Activated effector memory CD4-positive, alpha-beta T cell treated with anti-CD3 and anti-CD28 coated beads, Interleukin-2, amount 50 U/mL, for 16 hours (primary cell): ENCODE measurements around the gene PARP14.
"Not testable (repeated sequence)": the region's sequence is repeated elsewhere in the genome, so short reads cannot be mapped to it uniquely, and the experiment has no call there.

Source experiments
- DNase-seq: peaks from one replicate; pipeline ENCODE4 v3.0.0-alpha.2; 2020

The PARP14 gene

DNA sequence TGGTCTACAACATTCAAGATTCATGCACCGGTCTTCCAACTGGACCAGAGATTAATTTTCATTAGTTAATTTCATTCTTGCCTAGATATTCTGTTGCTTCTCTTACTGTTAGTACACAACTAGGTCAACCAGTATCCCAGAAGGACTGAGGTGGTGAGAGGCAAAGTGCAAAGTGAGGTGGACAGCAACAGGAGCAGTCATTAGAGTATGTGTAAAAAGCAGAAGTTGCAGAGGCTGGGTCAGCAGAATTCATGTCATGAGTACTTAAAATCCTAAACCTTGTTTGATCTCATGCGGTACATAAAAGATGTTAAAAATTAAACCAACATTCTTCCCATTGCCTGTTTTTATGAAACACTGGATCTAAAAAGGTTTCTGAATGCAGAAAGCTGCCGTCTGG, 46.7 kb downstream of the PARP14 start:
- DNase-seq, result no peak

DNA sequence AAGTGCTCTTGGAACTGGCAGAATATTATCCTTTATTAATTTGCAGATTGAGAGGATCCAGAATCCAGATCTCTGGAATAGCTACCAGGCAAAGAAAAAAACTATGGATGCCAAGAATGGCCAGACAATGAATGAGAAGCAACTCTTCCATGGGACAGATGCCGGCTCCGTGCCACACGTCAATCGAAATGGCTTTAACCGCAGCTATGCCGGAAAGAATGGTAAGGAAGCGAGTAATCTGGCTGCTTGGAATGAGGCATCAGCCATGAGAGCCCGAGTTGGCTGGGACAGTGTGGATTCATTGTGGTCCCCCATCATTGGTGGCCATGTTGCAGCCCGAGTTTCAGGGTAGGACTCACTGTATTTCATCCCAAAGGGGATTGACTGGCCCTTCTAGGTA, 47.1 kb downstream of the PARP14 start:
- no peak for DNase-seq

DNA sequence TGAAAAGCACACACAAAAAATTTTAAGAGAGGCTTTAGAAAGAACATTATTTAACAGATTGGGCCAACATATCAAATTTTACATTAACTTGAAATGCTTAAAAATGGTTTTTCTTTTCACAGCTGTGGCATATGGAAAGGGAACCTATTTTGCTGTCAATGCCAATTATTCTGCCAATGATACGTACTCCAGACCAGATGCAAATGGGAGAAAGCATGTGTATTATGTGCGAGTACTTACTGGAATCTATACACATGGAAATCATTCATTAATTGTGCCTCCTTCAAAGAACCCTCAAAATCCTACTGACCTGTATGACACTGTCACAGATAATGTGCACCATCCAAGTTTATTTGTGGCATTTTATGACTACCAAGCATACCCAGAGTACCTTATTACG, 47.5 kb downstream of the PARP14 start:
- DNase-seq, result no peak

DNA sequence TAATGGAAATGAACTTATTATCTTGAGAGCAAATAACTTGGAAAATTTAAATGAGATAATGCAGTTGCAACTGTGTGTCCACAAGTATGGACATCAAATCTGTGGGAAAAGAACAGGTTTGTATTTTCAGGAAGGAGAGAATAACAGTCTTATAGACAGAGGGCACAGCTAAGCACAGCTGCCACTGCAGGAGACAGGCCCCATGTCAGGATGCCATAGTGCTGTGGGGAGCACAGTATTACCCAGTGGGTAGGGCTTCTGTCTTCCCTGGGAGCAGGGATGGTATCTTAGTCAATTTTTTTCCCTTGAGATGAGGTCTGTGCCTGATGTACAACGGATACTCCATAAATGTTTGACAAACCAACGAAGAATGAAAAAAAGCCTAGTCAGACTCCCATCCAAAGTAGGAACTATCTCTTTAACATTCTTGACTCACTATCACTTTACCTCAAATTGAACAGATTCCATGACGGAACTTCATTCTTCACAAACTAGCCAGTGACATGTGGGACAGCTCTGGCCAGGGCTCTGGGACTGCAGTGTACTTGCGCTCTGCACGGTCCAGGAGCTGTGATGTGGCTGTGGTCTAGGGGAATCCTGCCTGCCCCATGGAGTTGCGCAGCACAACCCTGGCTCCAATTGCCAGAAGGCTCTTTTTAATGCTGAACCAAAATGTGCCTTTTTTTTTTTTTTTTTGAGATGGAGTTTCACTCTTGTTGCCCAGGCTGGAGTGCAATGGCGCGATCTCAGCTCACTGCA, 48.3 kb downstream of the PARP14 start:
- DNase-seq, result no peak

DNA sequence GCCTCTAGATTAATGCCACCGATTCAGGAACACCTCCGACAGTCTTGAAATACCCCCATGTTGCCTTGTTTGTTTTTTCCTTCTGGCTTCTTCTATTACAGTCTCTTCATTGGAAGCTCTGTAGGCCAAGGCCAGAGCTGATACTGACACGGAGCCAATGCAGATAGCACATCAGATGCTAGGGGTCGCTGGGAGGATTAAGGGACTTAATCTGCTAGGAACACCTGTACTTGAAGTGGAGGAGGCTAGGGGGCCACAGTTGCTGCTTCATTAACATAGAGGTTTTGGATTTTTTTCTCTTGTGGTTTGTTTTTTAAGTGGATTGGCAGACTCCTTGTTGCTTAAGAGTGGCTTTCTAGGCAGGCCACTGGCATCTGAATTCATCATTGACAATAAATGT, 49.6 kb downstream of the PARP14 start:
- no peak for DNase-seq

DNA sequence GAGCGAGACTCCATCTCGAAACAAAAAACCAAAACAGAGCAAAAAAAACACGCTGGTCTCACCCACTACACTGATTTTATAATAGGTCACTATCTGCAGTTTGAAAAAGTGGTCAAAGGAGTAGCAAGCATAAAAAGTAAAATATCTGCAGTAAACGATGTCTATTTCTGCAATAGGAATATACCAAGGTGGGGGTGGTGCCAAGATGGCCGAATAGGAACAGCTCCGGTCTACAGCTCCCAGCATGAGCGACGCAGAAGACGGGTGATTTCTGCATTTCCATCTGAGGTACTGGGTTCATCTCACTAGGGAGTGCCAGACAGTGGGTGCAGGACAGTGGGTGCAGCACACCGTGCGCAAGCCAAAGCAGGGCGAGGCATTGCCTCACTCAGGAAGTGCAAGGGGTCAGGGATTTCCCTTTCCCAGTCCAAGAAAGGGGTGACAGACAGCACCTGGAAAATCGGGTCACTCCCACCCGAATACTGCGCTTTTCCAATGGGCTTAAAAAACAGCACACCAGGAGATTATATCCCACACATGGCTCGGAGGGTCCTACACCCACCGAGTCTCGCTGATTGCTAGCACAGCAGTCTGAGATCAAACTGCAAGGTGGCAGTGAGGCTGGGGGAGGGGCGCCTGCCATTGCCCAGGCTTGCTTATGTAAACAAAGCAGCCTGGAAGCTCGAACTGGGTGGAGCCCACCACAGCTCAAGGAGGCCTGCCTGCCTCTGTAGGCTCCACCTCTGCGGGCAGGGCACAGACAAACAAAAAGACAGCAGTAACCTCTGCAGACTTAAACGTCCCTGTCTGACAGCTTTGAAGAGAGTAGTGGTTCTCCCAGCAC, 52.3 kb downstream of the PARP14 start:
- not testable (repeated sequence) for DNase-seq

DNA sequence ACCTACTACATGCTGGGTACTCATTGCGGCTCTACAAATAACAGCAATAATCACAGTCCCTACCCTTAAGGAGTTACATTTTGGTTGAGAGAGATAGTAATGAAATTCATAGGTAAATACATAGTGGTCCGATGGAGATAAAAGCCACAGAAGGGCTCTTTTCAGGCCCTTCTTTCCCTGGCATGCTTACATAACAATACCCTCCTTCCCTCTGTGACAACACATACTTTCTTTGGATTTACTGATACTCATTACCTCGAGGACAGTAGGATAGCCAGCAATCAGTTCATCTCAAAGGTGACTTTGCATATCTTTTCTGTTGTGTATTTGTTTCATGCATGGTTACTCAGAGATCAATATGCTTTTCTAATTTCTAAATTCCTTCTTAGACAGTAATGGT, 58.5 kb downstream of the PARP14 start:
- DNase-seq, result no peak

DNA sequence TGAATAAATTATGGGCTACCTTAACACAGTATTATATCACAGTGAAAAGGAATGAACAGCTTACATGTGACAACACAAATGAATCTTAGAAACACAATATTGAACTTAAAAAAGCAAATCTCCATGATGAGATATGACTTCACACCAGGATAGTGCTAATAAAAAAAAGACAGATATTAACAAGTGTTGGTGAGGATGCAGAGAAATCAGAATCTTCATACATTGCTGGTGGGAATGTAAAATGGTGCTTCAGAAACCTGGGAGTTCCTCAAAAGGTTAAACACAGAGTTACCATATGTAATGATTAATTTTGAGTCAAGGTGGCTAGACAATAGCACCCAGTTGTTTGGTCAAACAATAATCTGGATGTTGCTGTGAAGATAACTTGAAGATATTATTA, 61.6 kb downstream of the PARP14 start:
- no peak for DNase-seq

DNA sequence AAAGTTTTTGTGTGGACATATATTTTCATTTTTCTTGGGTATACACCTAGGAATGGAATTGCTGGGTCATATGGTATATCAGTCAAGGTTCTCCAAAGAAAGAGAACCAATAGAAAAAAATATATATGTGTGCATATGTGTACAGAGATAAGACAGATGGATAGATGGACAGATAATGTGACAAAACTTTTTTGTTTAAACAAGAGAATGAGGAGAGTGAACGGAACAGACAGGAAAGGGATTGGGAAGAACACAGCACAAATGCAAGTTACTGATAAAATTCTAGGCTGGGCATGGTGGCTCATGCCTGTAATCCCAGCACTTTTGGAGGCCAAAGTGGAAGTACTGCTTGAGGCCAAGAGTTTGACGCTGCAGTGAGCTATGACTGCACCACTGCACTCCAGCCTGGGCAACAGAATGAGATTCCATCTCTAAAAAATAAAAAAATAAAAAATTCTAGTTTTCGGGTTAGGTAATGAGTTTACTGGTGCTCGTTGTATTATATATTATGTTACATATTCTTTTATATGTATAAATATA, 63.0 kb downstream of the PARP14 start:
- no peak for DNase-seq

DNA sequence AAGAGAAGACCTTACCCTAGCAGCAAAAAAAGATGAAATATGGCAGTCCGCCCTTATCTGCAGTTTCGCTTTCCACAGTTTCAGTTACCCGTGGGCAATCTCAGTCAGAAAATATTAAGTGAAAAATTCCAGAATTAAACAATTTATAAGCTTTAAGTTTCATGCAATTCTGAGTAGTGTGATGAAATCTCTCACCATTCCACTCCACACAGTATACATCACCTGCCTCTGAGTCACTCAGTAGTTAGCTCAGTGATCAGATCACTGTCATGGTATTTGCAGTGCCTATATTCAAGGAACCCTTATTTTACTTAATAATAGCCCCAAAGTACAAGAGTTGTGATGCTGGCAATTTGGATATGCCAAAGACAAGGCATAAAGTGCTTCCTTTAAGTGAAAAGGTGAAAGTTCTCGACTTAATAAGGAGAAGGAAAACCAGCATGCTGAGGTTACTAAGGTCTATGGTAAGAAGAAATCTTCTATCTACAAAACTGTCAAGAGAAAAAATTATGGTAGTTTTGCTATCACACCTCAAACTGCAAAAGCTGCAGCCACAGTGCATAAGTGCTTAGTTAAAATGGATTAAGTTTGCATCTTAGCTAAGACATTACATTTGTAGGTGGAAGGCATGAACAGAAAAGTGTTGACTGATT, 64.9 kb downstream of the PARP14 start:
- no peak for DNase-seq

DNA sequence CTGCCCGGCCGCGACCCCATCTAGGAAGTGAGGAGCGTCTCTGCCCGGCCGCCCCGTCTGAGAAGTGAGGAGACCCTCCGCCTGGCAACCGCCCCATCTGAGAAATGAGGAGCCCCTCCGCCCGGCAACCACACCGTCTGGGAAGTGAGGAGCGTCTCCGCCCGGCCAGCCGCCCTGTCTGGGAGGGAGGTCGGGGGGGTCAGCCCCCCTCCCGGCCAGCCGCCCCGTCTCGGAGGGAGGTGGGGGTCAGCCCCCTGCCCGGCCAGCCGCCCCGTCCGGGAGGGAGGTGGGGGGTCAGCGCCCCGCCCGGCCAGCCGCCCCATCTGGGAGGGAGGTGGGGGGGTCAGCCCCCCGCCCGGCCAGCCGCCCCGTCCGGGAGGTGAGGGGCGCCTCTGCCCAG, 66.7 kb downstream of the PARP14 start:
- DNase-seq, result not testable (repeated sequence)

DNA sequence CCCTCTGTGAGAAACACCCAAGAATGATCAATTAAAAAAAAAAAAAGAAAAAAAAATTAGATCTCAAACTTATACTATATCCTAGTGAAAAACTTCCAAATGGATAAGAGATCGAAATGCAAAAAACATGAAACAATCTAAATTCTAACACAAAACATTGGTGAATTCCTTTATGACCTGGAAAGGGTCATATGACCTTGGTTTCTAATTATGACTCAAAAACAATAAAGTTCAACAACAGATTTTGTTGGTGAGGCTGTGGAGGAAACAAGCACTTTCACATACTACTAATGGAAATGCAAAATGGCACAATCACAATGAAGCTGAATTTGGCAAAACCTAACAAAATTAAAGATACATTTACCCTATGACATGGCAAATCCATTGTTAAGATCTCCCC, 67.7 kb downstream of the PARP14 start:
- DNase-seq, result no peak

DNA sequence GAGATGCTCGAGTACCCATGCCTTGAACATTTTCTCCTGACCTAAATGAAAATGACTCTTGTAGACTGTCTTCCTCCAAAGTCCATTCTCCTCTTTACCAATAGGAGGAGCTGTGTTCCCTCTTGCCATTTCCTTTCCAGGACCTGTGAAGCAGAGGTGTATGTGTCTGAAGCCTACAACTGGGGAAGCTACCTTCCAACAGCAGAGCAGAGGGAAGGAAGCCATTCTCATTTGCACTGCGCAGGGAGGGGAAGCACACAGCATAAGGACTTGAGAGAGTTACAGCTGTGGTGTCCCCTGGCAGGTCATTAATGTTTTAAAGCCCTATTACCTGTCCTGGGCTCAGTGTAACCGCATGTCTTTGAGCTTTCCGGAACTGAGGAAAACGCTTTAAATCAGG, 74.3 kb downstream of the PARP14 start:
- no peak for DNase-seq

DNA sequence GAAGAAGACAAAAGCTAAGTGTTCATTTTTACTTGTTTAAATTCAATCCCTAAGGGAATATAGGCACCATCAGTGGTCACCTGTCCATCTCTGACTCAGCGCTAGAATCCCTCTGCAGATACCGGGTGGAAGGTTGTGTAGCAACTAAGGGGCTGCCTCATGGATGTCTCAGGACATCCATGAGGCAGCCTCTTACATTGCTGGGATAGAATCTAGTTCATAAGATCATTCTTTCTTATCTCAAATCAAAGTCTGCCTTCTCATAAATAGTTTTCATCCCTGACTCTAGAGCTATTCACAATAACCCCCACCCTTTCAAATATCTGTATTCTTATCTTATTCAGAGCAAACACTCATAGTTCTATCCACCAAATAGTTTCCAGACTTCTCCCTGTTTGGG, 74.9 kb downstream of the PARP14 start:
- DNase-seq, result no peak

DNA sequence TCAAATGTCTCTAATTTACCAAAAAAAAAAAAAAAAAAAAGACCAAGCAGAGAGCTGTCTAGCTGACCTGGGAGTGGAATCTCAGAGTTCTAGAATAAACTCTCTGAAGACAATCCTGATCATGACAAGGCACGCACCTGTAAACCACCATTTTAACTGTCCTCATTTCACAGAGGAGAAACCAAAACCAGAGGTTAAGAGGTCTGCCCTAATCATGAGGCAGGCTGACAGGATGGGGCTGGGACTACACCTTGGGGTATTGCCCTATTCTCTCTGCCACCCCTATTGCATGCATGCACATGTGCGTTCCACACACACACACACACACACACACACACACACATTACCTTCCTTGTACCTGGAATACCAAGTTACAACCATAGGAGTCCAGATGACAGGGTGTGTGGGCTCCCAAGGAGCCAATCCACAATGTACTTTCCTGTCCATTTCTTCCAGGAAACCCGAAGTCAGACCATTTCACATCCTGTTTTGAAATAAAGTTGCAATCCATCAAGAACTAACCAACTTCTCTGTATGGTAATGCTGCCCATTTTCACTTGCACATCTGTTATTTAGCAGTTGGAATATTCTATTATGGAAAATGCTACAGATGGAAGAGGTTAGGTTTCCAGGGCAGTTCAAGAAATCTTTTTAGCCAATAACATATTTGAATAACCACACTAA, 78.4 kb downstream of the PARP14 start:
- no peak for DNase-seq

DNA sequence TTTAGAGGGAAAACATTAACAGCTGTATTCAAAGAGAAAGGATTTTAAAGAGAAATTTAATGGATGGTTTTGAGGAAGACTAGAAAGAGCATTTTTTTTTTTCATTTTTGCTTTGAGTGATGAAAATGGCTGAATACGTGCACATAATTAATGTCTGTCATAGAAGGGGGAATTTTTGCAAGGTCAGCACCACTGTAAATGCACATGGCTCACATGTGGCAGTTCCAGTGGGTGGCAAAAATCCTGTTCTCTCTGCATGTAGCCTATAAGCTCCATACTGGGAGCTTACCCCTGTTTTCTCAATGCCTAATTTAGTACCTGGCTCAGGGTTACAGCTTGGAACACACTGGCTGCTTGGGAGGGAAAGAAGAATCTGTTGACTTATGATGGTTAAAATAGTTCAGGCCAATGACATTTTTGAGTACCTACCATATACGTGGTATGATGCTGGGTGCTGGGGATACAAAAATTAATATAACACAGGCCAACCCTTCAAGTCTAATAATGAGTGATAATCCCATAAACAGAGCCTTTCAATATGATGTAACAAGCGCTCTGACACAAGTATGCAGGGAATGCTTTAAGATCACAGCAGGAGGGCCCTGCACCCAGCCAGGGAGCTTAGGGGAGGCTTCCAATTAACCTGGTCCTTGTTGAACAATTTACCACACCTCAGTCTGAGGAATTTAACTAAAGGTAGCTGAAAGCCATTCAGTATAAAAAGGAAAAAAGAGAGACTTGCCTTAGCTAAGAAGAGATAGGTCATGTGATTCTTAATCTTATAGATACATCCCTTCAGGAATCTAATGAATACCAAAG, 80.0 kb downstream of the PARP14 start:
- DNase-seq, result no peak

DNA sequence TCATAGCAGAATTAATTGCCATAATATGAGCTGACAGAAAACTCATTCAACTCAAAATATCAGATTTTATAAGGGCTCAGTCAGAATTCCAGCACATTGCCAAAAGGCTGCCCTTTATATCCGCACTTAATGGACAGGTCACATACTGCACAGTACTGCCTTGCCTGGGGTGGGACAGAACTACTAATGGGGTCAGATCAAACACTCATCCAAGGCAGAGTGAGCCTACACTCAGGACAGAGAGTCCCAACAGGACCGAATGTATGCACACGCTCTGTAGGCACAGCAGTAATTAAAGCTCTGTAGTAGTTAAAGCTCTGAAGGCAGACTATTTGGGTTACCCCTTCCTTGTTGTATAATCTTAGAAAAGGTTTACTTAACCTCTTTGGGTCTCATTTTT, 85.8 kb downstream of the PARP14 start:
- no peak for DNase-seq

DNA sequence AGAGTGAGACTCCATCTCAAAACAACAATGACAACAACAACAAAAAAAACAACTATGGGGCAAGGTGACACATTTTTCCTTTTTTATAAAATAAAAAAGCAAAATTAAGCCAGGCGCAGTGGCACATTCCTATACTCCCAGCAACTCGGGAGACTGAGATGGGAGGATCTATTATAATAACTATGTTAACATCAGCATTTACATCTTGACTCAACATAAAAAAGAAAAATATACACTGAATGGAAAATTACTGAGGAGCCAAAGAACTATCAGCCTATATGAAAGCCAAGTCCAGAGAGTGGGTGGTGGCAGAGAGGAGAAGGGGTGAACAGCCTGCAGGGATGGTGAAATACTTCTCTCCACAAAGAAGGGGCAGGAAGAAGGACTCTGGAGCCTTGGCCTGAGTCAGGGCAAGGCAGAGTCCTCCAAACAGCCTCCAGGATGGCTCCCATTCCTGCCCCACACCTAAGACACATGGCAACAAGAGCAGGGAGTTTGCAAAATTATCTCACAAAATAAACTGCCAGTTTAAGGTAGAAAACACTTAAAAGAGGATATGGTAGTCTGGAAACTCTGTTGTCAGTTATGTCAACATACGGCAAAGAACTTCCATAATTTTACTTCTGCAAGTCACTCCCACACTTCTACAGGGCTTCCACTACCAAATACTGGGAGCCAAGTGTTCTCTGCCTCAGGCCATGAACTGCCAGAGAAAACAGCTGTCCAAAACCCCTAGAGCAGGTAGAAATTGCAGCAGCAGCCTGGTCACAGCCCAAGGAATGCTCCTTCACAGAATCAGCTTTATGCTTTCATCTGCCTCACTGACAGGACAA, 87.1 kb downstream of the PARP14 start:
- no peak for DNase-seq

DNA sequence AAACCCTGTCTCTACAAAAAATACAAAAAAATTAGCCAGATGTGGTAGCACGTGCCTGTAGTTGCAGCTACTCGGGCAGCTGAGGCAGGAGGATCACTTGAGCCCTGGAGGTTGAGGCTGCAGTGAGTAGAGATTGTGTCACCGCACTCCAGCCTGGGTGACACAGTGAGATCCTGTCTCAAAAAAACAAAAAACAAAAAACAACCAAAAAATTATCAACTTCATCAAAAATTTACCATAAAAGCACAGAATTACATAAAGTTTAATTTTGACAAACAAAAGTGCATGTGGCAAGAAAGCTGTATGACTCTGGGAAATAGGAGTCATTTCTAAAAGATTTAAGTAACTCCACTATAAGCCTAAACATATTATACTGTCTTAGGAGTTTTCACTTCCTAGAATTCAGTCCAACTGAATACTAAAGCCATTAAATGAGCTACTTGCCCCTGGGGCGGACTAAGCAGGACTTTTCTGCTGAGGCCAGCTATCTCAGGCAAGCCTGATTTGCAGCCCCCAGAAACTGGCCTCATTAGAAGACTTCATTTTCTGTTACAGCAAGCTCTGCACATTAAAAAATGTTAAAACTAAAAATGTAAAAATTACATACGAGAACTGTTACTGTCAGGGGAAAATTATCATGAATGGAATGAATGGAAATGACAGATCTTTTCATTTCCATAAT, 90.0 kb downstream of the PARP14 start:
- DNase-seq, result no peak

DNA sequence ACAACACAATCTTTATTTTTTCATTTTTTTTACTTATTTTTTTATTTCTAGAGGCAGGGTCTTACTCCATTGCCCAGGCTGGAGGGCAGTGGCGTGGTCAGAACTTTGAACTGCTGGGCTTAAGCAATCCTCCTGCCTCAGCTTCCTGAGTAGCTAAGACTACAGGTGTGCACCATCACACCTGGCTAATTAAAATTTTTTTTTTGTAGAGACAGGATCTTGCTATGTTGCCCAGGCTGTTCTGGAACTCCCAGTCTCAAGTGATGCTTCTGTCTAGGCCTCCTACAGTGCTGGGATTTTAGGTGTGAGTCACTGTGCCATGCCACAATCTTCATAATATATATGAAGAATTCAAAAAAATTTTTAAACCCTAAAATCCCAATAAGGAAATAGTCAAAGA, 92.2 kb downstream of the PARP14 start:
- DNase-seq, result no peak
